Measurements from ENCODE around the gene ZNF385A. TPM values are rescaled to one million over a fixed set of nuclear protein-coding genes. Genes with fewer than 3 reads are reported as not detected.

ZNF385A gene
- total and polyA plus RNA-seq, 2 of the 13 experiments (the other 11 are each of a cell fraction or from before 2014, with no cell fraction given): 0.44 to 0.67 TPM

- Histone ChIP-seq H3K9me3 (ENCODE audit: low read length) (no peaks in the 10 kb centered on the region), H3K4me1 (ENCODE audit: insufficient read depth, low read length) (peaks cover 13% of the 10 kb centered on the region), H3K36me3 (replicated peaks in 1 of 2; ENCODE audit: control insufficient read depth in 1 of 2, insufficient read depth in 2 of 2, low read length in 2 of 2) (no peaks in the 10 kb centered on the region), H3K27ac (ENCODE audit: extremely low read length, insufficient read depth, low read length) (no peak overlapping the region), H4K20me1 (ENCODE audit: insufficient read depth, low read length) (no peaks in the 10 kb centered on the region), H3K9ac (ENCODE audit: insufficient read depth, low read depth, low read length) (no peak overlapping the region), H2AFZ (ENCODE audit: low read length) (no peak overlapping the region), H3K79me2 (ENCODE audit: insufficient read depth, low read length) (no peaks in the 10 kb centered on the region), H3K4me2 (ENCODE audit: low read depth, low read length) (peak overlapping the region; percentile 44; the same call in 1 of the 2 replicates), H3K4me3 (replicated peaks in 1 of 3; ENCODE audit: insufficient read depth in 1 of 3, low read depth in 2 of 3, low read length in 3 of 3) (no peak overlapping the region), H3K27me3 (ENCODE audit: control insufficient read depth in 1 of 2, insufficient read depth in 2 of 2, low read length in 2 of 2) (peaks cover 0 to 18% of the 10 kb centered on the region in 2 experiments; a peak in 2 of 5 replicates)
- in situ Hi-C loops (cut with HindIII; ENCODE audit: extremely low pct_ligation_motif_present, low pct_unique_long_range_greater_than_20kb): no loop called here
- CTCF ChIA-PET (ENCODE audit: low intra/inter-chr PET ratio, low total read pairs): no interaction called here
- TF ChIP-seq ZSCAN20 (CRISPR knock-in tag; IDR thresholded peaks at IDR 0.05; ENCODE audit: borderline replicate concordance): no peak
- TF ChIP-seq RAD51 (IDR thresholded peaks at IDR 0.05; ENCODE audit: borderline replicate concordance): no peak
- no peak for TF ChIP-seq PLSCR1 (CRISPR knock-in tag; IDR thresholded peaks at IDR 0.05; ENCODE audit: borderline replicate concordance)
- no peak for TF ChIP-seq KLF16 (CRISPR knock-in tag; IDR thresholded peaks at IDR 0.05)
- TF ChIP-seq THAP9 (CRISPR knock-in tag; IDR thresholded peaks at IDR 0.05; ENCODE audit: borderline replicate concordance): no peak
- no peak for TF ChIP-seq ATAD3A (CRISPR knock-in tag; IDR thresholded peaks at IDR 0.05)
- no peak for TF ChIP-seq ZNF567 (CRISPR knock-in tag; IDR thresholded peaks at IDR 0.05; ENCODE audit: borderline replicate concordance)
- TF ChIP-seq ZBTB25 (CRISPR knock-in tag; IDR thresholded peaks at IDR 0.05): no peak
- ATAC-seq (peak; percentile 27; the same call in 2 of the 3 replicates), DNase-seq (ENCODE audit: low spot score) (no peak), FAIRE-seq (no peak)
- no TSS peak for BruUV-seq (replicated peaks)
- intact Hi-C loops (cut with micrococcal nuclease; ENCODE audit: unreplicated experiment): no loop called here
- 40% methylated on average over 12 of the region's 13 CpGs for whole genome bisulfite sequencing (ENCODE audit: low lambda C conversion rate)
- POLR2A ChIA-PET: no interaction called here
These were observed 43.8 kb upstream of the ZNF385A start for GRCh38 chr12:54428050-54429013.

All from HepG2 (cell line).